Measurements from ENCODE around the gene PDK1. TPM values are rescaled to one million over a fixed set of nuclear protein-coding genes. Genes with fewer than 3 reads are reported as not detected.

The PDK1 gene
- total RNA-seq, 1 donor from 2014 or later, result 51.2 TPM

DNA sequence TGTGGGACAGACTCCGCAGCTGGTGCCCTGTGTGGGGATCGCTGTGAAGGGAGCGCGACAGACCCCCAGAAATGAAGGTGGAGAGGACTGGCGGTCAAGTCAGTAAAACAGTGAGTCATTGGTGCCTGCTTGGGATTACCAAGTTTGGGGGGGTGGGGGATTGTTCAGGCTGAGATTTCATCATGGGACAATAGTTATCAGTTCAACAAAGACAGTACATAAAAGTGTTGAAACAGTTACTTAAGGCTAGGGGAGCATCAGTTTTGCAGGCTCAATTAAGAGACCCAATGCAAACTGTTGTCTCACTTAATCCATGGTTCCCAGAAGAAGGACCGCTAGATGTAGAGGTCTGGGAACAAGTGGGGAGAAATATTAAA lies 42.4 kb upstream of the PDK1 start:
- peaks cover 38% of the 10 kb centered on the region for H3K9me3 ChIP-seq (replicated peaks)
- no peak overlapping the region for H3K27ac ChIP-seq (replicated peaks)
- H3K4me3 ChIP-seq, result no peak overlapping the region
- peaks cover 10% of the 10 kb centered on the region for H3K36me3 ChIP-seq
- H3K27me3 ChIP-seq (ENCODE audit: low read depth), result no peaks in the 10 kb centered on the region
- no peaks in the 10 kb centered on the region for H3K4me1 ChIP-seq
- DNase-seq, result no peak
- intact Hi-C loops (cut with micrococcal nuclease), result no loop called here
- TF ChIP-seq, protein P1, sequence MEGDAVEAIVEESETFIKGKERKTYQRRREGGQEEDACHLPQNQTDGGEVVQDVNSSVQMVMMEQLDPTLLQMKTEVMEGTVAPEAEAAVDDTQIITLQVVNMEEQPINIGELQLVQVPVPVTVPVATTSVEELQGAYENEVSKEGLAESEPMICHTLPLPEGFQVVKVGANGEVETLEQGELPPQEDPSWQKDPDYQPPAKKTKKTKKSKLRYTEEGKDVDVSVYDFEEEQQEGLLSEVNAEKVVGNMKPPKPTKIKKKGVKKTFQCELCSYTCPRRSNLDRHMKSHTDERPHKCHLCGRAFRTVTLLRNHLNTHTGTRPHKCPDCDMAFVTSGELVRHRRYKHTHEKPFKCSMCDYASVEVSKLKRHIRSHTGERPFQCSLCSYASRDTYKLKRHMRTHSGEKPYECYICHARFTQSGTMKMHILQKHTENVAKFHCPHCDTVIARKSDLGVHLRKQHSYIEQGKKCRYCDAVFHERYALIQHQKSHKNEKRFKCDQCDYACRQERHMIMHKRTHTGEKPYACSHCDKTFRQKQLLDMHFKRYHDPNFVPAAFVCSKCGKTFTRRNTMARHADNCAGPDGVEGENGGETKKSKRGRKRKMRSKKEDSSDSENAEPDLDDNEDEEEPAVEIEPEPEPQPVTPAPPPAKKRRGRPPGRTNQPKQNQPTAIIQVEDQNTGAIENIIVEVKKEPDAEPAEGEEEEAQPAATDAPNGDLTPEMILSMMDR (IDR thresholded peaks at IDR 0.05; ENCODE audit: borderline replicate concordance), result no peak

DNA sequence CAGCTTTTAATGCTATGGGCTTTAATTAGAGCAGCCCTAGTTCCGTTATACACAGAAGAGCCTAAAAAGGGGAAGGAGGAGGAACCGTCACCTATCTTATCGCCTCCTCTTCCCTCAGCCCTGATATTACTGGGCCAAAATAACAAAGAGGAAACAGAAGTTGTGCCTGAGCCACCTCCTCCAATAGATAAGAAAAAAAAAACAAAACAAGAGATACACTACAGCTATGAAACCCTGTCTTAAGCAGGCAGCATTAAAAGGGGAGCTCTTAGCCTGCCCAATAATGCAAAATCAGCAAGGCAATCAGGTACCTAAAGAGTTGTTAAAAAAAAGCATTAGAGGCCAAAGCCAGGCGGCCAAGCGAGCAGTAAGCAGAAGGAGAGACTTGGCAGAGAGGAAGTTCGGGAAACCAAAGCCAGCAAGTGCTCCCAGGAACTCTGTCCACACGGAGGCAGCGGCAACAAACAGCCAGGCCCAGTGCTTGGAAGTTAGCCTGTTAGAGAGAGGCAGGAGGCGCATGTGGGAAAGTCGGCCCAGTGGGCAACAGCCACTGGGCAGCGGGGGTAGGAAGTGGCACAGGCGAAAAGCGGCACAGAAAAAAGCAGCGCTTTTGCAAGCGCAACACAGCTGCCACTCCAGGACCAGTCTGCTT lies 41.8 kb upstream of the PDK1 start:
- intact Hi-C loops (cut with micrococcal nuclease), result no loop called here
- Histone ChIP-seq H3K4me1 (no peaks in the 10 kb centered on the region), H3K9me3 (replicated peaks) (peaks cover 44% of the 10 kb centered on the region), H3K27ac (replicated peaks) (no peak overlapping the region), H3K27me3 (ENCODE audit: low read depth) (no peaks in the 10 kb centered on the region), H3K4me3 (no peak overlapping the region), H3K36me3 (peaks cover 10% of the 10 kb centered on the region)
- TF ChIP-seq, protein P1 (IDR thresholded peaks at IDR 0.05; ENCODE audit: borderline replicate concordance), result no peak
- no peak for DNase-seq

DNA sequence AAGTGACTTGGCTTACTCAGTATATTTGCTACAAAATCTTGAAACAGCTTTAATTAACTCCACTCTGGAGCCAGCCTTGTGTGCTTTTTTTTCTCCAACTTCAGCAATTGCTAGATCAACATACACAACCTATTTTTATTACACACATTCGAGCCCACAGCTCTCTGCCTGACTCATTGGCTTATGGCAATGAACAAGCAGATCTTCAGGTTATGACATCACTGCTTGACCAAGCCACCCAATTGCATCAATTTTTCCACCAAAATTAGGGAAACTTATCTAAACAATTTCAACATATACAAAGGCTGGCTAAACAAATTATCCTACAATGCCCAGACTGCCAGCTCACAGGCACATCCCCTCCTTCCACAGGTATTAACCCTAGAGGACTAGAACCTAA lies 39.6 kb upstream of the PDK1 start:
- Histone ChIP-seq H3K36me3 (peaks cover 12% of the 10 kb centered on the region), H3K9me3 (replicated peaks) (peaks cover 56% of the 10 kb centered on the region), H3K4me1 (no peaks in the 10 kb centered on the region), H3K4me3 (no peak overlapping the region), H3K27me3 (ENCODE audit: low read depth) (no peaks in the 10 kb centered on the region), H3K27ac (replicated peaks) (no peak overlapping the region)
- intact Hi-C loops (cut with micrococcal nuclease), result no loop called here
- TF ChIP-seq, protein P1 (IDR thresholded peaks at IDR 0.05; ENCODE audit: borderline replicate concordance), result no peak
- no peak for DNase-seq

DNA sequence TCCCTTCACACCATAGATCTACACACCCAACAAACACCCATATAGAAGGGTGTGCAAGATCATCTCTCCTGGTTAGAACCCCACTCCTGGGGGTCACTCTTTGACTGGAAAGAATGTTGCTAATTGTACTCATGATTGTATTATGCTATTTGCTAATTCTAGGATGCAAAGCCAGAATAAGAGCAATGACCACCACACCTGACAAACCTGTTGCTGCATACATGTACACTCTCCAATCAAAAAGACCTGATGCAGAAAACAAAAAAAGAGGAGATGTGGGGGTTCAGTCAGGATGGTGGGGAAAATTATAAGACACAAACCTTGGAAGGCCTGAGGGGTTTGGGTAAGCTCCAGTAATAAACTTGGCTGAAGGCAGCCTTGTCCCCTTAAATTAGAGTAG lies 36.9 kb upstream of the PDK1 start:
- no peak overlapping the region for H3K27ac ChIP-seq (replicated peaks)
- H3K27me3 ChIP-seq (ENCODE audit: low read depth), result no peaks in the 10 kb centered on the region
- H3K9me3 ChIP-seq (replicated peaks), result peaks cover 29% of the 10 kb centered on the region
- DNase-seq, result no peak
- intact Hi-C loops (cut with micrococcal nuclease), result no loop called here
- TF ChIP-seq, protein P1 (IDR thresholded peaks at IDR 0.05; ENCODE audit: borderline replicate concordance), result no peak
- H3K4me3 ChIP-seq, result no peak overlapping the region
- H3K36me3 ChIP-seq, result peaks cover 2% of the 10 kb centered on the region
- H3K4me1 ChIP-seq, result no peaks in the 10 kb centered on the region

DNA sequence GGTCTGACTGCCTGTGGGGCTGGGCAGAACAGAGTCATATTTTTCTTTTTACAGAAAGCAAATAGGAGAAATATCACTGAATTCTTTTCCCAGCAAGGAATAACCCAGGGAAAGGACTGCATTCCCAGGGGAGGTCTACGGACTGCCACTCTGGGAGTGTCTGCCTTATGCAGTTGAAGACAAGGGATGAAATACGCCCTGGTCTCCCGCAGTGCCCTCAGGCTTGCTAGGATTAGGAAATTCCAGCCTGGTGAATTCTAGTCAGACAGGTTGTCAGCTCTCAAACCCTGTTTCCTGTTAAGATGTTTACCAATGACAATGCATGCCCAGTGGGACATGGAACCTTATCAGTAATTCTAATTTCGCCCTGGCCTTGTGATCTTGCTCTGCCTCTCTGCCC lies 30.3 kb upstream of the PDK1 start:
- Histone ChIP-seq H3K4me3 (no peak overlapping the region), H3K9me3 (replicated peaks) (peaks cover 41% of the 10 kb centered on the region), H3K36me3 (no peaks in the 10 kb centered on the region), H3K27ac (replicated peaks) (no peak overlapping the region), H3K27me3 (ENCODE audit: low read depth) (no peaks in the 10 kb centered on the region), H3K4me1 (no peaks in the 10 kb centered on the region)
- DNase-seq, result no peak
- TF ChIP-seq, protein P1 (IDR thresholded peaks at IDR 0.05; ENCODE audit: borderline replicate concordance), result no peak
- intact Hi-C loops (cut with micrococcal nuclease), result no loop called here
